GM19240 (cell line): ENCODE data around the gene DHRSX.
"Not testable (repeated sequence)": the region's sequence is repeated elsewhere in the genome, so short reads cannot be mapped to it uniquely, and the experiment has no call there.

Experiments
- DNase-seq: peaks from one replicate; pipeline ENCODE4 v3.0.0; 2011; ENCODE audit warnings: low spot score; ENCODE audit not compliant: insufficient read length

Gene DHRSX

GRCh38 chrX:2320089-2320488 lies 180.7 kb downstream of the DHRSX start:
- no peak for DNase-seq

DNA sequence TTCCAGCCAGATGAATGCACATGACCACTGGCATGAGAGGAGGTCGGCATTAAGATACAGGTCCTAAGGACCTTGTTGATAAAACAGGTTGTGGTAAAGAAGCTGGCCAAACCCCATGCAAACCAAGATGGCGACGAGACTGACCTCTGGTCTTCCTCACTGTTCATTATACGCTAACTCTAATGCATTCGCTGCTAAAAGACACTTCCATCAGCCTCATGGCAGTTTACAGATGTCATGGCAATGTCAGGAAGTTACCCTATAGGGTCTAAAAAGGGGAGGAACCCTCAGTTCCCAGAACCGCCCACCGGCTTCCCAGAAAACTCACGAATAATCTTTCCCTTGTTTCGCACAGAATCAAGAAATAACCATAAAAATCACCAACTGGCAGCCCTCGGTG lies 182.4 kb downstream of the DHRSX start:
- no peak for DNase-seq

- no peak for DNase-seq
Observed at GRCh38 chrX:2317527-2318055, 183.2 kb downstream of the DHRSX start.

DNA sequence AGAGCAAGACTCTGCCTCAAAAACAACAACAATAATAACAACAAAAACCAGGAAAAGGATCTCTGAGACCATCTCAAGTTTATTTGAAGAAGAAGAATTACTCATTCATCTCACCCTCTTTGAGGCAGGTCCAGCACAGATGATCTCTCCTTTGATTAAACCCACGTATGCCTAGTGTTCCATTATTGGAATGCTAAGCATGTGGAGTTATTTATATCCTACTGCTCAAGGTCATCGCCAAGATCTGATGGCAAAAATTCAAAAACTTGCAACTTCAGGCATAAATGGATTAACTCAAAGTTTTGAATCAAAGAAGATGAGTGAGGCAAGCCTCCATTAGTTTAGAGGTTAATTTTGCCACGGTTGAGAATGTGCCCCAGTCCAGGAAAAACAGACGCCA lies 184.2 kb downstream of the DHRSX start:
- DNase-seq: no peak

DNA sequence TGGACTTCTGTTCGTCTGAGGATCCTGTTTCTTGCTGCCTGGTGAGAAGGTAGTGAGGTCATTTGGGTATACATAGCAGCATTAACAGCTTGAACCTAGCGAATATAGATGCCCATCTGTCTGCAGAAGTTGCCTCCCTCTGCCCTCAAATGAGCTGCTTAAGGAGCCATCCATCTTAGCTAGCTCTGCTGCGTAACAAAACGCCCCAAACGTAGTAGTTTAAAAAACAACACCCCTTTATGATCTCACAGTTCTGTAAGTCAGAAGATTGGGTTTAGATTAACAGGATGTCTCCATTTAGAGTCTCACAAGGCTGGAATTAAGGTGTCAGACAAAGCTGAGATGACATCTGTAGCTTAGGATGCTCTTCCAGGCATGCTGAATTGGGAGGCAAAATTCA lies 185.3 kb downstream of the DHRSX start:
- no peak for DNase-seq

- DNase-seq: no peak
Observed at GRCh38 chrX:2314831-2315365, 185.9 kb downstream of the DHRSX start.

DNA sequence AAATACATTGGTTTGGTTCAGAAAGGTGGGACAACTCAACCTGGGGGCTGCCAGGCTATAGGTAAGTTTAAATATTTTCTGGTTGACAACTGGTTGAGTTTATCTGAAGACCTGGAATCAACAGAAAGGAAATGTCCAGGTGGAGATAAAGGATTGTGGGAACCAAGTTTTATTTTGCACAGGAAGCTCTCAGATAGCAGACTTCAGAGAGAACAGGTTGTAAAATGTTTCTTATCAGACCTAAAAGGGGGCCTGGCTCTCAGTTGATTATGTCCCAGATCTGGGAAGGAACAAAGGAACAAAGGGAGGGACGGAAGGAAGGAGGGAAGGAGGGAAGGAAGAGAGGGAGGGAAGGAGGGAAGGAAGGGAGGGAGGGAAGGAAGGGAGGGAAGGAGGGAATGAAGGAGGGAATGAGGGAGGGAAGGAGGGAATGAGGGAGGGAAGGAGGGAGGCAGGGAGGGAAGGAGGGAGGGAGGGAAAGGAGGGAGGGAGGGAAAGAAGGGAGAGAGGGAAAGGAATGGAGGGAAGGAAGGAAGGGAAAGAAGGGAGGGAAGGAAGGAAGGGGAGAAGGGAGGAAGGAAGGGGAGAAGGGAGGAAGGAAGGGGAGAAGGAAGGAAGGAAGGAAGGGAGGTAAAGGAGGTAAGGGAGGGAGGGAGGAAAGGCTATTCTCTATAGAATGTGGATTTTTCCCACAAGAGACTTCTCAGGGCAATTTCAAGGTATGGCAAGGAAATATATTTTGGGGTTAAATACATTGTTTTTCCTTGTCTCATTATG lies 186.7 kb downstream of the DHRSX start:
- no peak for DNase-seq

DNA sequence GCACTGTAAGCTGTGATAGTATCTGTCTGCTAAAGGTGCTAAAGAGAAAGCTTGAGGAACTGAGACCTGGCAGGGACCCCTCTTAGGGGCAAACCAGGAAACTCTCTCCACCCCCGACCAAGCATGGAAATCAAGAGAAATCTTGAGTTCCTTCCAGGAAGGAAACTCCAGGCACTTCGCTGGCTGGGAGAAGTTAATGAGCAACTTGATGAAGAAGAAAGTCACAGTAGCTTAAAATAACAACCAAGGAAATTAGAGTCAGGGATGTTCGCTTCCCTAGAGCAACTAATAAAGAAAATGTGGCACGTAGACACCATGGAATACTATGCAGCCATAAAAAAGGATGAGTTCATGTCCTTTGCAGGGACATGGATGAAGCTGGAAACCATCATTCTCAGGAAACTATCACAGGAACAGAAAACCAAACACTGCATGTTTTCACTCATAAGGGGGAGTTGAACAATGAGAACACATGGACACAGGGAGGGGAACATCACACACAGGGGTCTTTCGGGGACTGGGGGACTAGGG lies 188.7 kb downstream of the DHRSX start:
- DNase-seq: not testable (repeated sequence)

GRCh38 chrX:2311501-2311900 lies 189.3 kb downstream of the DHRSX start:
- DNase-seq: no peak

DNA sequence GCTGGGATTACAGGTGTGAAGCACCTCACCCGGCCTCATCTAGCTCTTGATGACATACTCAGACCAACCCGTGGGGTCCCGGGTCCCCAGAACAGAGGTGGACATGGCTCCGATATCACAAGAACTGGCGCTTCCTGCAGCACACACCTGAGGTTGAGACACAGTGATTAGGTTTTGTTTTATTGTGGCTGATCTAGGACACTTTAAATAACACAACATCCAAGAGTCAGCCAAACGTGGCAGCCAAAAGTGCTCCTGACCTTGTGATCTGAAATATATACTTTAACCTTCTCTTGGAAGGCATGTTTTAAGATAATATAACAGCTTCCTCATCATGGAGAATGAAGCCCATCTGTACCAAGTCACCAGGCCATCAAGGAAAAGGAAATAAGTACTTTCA lies 198.9 kb downstream of the DHRSX start:
- no peak for DNase-seq

GRCh38 chrX:2299871-2300270 lies 200.9 kb downstream of the DHRSX start:
- no peak for DNase-seq

GRCh38 chrX:2286731-2287130 lies 214.0 kb downstream of the DHRSX start:
- no peak for DNase-seq

DNA sequence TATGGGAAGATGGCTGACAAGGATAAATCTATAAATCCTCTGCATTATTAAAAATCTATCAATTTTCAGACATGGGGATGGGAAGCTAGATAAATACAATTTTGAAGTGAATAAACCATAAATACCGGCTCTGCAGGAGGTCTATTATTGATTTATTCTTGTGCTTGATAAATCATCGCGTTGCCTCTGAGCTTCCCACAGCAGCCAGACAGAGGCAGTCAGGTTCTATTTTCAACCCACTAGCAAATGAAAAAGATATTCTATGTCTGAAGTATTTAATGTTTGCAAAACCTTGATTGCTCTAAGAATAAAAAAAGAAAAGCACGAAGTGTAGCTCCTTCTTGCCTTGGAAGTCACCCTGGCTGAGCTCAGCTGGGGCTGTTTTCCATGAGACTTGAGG lies 216.2 kb downstream of the DHRSX start:
- DNase-seq: no peak

- no peak for DNase-seq
Observed at GRCh38 chrX:2284133-2284532, 216.6 kb downstream of the DHRSX start.

DNA sequence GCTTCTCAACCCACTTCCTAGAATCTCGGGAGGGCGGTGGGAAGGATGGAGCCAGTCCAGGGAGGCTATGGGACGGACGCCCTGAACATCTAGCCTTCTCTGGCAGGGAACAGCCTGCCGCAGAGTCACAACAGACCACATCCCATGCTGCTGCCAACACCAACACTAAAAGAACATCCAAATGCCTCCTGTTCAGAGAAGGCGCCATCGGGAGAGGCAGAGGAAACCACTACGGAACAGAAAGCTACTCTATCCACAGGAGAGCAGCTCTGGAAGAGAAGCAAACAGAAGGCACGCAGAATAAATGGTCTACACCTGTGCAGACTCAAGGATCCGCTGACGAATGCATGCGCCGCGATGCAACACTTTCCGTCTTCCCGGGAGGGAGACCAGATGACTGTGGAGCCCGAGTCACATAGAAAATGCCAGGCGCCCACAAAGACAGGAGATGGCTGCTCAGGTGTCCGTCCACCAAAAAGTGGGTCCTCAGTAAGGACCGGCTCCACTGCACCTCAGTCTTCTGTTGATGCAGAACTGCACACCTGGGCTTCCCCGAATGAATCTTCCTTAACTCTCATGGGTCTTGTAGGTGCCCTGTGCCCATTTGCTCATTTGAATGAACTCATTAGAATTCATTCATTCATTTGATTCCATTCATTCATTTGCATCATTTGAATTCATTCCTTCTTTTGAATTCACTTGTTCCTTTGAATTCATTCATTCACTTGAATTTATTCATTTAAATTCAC lies 217.5 kb downstream of the DHRSX start:
- no peak for DNase-seq

- DNase-seq: no peak
Observed at GRCh38 chrX:2282490-2283090, 218.2 kb downstream of the DHRSX start.

GRCh38 chrX:2272337-2272736 lies 228.4 kb downstream of the DHRSX start:
- DNase-seq: no peak

DNA sequence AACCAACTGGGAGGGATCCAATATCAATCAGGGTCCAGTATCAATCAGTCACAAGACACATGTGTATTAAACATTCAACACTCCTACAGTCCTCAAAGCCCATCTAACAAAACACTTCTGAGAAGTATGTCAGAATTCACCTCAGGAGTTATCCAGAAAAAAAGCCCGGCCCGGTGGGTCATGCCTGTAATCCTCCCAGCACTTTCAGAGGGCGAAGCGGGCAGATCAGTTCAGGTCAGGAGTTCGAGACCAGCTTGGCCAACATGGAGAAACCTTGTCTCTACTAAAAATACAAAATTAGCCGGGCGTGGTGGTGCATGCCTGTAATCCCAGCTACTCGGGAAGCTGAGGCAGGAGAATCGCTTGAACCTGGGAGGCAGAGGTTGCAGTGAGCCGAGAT lies 229.2 kb downstream of the DHRSX start:
- not testable (repeated sequence) for DNase-seq

- not testable (repeated sequence) for DNase-seq
Observed at GRCh38 chrX:2270783-2271182, 230.0 kb downstream of the DHRSX start.

DNA sequence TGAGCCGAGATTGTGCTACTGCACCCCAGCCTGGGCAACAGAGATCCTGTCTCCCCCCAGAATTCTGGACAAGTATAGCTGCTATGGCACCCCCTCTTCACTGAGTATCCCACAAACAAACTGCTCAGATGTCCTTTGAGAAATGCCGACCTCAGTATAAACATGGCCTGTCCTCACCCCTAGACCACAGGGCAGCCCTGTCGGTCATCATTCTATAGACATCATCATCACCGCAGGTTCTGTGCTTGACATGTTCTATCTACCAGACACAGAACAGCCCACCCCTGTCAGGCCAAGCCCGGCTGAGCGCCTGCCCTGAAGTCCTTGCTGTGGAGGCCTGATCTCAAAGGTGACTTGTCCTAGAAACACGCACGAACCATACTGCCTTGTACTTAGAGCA lies 232.9 kb downstream of the DHRSX start:
- no peak for DNase-seq

DNA sequence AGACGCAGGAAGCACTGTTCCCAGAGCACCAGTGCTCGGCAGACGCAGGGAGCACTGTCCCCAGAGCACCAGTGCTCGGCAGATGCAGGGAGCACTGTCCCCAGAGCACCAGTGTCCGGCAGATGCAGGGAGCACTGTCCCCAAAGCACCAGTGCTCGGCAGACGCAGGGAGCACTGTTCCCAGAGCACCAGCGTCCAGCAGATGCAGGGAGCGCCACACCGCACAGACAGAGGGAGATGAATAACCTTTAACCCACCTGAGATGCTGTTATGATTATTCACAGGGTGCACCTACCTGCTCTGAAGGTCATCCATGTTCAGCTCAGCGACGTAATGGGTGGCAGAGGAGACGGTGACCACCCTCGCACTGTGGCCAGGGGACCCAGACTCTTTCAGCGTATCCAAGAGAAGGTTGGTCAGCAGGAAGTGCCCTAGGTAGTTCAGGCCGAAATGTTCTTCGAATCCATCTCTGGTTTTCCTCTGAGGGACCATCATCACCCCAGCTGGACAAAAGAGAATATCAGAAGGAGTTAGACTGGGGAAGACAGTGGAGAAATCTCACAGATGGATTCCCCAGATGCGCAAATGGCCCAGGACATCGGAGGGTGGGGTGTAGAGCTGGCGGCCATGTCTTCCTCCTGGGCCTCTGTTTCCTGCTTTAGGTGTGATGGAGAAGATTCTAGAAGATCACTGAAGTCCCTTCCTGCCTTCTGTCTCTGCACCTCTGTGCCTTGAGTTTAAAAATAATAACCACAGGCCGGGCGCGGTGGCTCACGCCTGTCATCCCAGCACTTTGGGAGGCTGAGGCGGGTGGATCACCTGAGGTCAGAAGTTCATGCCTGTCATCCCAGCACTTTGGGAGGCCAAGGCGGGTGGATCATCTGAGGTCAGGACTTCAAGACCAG lies 234.1 kb downstream of the DHRSX start:
- no peak for DNase-seq
